ENCODE results near the gene AXL. TPM values are rescaled to one million over a fixed set of nuclear protein-coding genes. Genes with fewer than 3 reads are reported as not detected.

AXL gene
- total RNA-seq, 1 donor, result 368 TPM

- Histone ChIP-seq H3K4me2 (ENCODE audit: insufficient read depth, low read length) (no peak overlapping the region), H3K4me3 (ENCODE audit: insufficient read depth, low read length) (no peak overlapping the region), H3K4me1 (ENCODE audit: insufficient read depth, low read length) (no peaks in the 10 kb centered on the region), H3K9me3 (ENCODE audit: low read depth, low read length) (no peaks in the 10 kb centered on the region), H4K20me1 (ENCODE audit: insufficient read depth, low read length) (no peaks in the 10 kb centered on the region), H3K27me3 (ENCODE audit: insufficient read depth, low read length) (peaks cover 46% of the 10 kb centered on the region), H3K27ac (ENCODE audit: low read depth, low read length) (no peak overlapping the region), H2AFZ (ENCODE audit: low read length) (no peak overlapping the region), H3K79me2 (ENCODE audit: insufficient read depth, low read length) (no peaks in the 10 kb centered on the region), H3K36me3 (ENCODE audit: insufficient read depth, low read length) (no peaks in the 10 kb centered on the region)
- no peak for DNase-seq (ENCODE audit: insufficient read length, low spot score, missing footprints)
- no peak for TF ChIP-seq CTCF (IDR thresholded peaks at IDR 0.05; ENCODE audit: extremely low read depth, low read depth, low read length)
These were observed 29.5 kb upstream of the AXL start for GRCh38 chr19:41189425-41190065.

DNA sequence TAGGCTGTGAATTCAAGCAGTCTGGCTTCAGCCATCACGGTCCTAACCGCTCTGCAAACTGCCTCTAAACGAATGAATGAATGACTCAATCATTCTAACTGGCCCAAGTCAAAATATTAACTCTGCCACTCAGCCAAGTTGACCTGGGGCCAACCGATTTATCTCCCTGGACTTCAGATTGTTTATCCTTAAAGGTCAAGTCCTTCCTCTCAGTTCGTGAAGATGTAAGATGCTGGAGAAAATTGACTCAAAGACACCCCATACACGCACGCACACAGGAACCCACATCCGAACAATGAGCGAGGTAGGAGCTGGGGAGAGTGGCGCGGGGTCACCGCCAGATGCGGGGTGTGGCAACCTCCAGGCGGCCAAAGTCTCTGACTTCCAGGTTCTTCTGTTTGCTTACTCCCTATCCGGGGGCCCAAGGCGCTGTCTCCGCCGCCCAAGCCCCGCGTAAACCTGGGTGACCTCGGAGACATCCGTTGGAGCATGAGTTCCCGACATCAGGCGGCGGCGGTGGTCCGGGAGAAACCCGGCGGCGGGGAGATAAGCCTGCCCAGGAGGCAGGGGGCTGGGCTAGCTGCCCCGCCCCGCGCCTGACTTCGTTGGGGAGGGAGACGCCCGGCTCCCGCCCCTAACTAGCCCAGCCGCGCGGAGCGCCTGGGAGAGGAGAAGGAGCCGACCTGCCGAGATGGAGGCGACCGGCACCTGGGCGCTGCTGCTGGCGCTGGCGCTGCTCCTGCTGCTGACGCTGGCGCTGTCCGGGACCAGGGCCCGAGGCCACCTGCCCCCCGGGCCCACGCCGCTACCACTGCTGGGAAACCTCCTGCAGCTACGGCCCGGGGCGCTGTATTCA, 26.2 kb upstream of the AXL start, which contains the start of gene CYP2S1:
Gene CYP2S1, plus strand, starts transcription at position 646 of the 856 bp plus-strand sequence. Its CDS starts 46 bp downstream, at position 692.
- Histone ChIP-seq H3K4me2 (ENCODE audit: insufficient read depth, low read length) (no peak within 1 kb of the TSS), H4K20me1 (ENCODE audit: insufficient read depth, low read length) (no peaks in the 10 kb centered on the region), H3K27ac (ENCODE audit: low read depth, low read length) (no peak within 1 kb of the TSS), H3K4me1 (ENCODE audit: insufficient read depth, low read length) (no peaks in the 10 kb centered on the region), H3K27me3 (ENCODE audit: insufficient read depth, low read length) (peaks cover 47% of the 10 kb centered on the region), H2AFZ (ENCODE audit: low read length) (no peak within 1 kb of the TSS), H3K79me2 (ENCODE audit: insufficient read depth, low read length) (no peaks in the 10 kb centered on the region), H3K36me3 (ENCODE audit: insufficient read depth, low read length) (no peaks in the 10 kb centered on the region), H3K9me3 (ENCODE audit: low read depth, low read length) (no peaks in the 10 kb centered on the region), H3K4me3 (ENCODE audit: insufficient read depth, low read length) (no peak within 1 kb of the TSS)
- no peak for TF ChIP-seq CTCF (IDR thresholded peaks at IDR 0.05; ENCODE audit: extremely low read depth, low read depth, low read length)
- peak; percentile 87 for DNase-seq (ENCODE audit: insufficient read length, low spot score, missing footprints)

GRCh38 chr19:41193430-41194156, 25.4 kb upstream of the AXL start:
- H3K4me2 ChIP-seq (ENCODE audit: insufficient read depth, low read length), result no peak overlapping the region
- no peaks in the 10 kb centered on the region for H3K4me1 ChIP-seq (ENCODE audit: insufficient read depth, low read length)
- peaks cover 54% of the 10 kb centered on the region for H3K27me3 ChIP-seq (ENCODE audit: insufficient read depth, low read length)
- H3K4me3 ChIP-seq (ENCODE audit: insufficient read depth, low read length), result no peak overlapping the region
- no peaks in the 10 kb centered on the region for H3K79me2 ChIP-seq (ENCODE audit: insufficient read depth, low read length)
- no peaks in the 10 kb centered on the region for H3K9me3 ChIP-seq (ENCODE audit: low read depth, low read length)
- no peaks in the 10 kb centered on the region for H3K36me3 ChIP-seq (ENCODE audit: insufficient read depth, low read length)
- no peak overlapping the region for H3K27ac ChIP-seq (ENCODE audit: low read depth, low read length)
- no peak for DNase-seq (ENCODE audit: insufficient read length, low spot score, missing footprints)
- no peak overlapping the region for H2AFZ ChIP-seq (ENCODE audit: low read length)
- no peak for TF ChIP-seq CTCF (IDR thresholded peaks at IDR 0.05; ENCODE audit: extremely low read depth, low read depth, low read length)
- H4K20me1 ChIP-seq (ENCODE audit: insufficient read depth, low read length), result no peaks in the 10 kb centered on the region
